ENCODE data around the gene C2orf68.
A peak's percentile ranks its signal among the peaks of the same experiment; 100 is the strongest.
"Not testable (repeated sequence)": the region's sequence is repeated elsewhere in the genome, so short reads cannot be mapped to it uniquely, and the experiment has no call there.

C2orf68 gene

GRCh38 chr2:85599468-85600234, 12.2 kb downstream of the C2orf68 start:
- Mint-ChIP-seq H3K27me3 (no peaks in the 10 kb centered on the region), H3K4me3 (no peak overlapping the region), H3K9me3 (no peaks in the 10 kb centered on the region), H3K36me3 (peaks cover 2% of the 10 kb centered on the region), H3K27ac (no peak overlapping the region), H3K4me1 (peaks cover 24% of the 10 kb centered on the region)
- ATAC-seq (ENCODE audit: low read depth), result no peak
- no peak for DNase-seq (ENCODE audit: low spot score in 2 of 2)

DNA sequence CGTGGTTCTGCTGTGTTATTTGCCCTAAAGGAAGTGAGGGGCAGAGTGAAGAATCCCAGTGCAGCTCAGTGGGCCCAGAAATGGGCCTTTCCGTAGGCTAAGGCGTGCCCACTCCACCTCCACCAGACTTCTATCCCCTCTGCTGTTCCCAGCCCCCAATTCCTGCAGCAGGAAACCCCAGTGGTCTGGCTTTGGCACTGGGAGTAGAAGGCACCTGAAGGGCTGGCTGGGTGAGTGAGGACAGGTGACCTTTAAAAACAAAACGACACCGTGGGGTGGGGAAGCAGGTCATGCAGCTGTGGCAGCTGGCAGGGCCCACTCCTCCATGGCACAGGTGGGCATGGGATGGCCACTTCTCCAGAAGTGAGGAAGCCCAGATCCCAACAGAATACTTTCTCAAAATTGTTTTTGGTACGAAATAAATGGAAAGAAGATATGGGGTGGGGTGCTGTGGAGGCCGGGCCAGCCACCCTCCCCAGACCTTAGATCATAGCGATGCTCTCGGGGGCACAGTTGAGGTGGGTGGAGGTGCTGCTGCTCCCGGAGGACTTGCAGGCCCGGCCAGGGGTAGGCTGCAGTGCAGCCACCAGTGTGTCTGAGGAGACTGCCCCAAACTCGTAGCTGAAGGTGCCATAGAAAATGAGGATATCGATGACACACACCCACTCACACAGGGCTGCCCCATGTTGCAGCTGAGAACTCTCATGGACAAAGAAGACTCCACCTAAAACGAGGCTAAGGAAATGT, 13.1 kb downstream of the C2orf68 start:
- no peak for DNase-seq (ENCODE audit: low spot score in 2 of 2)
- Mint-ChIP-seq H3K27ac (peak overlapping the region; percentile 41), H3K4me3 (no peak overlapping the region), H3K36me3 (peaks cover 2% of the 10 kb centered on the region), H3K4me1 (peaks cover 29% of the 10 kb centered on the region), H3K27me3 (no peaks in the 10 kb centered on the region), H3K9me3 (no peaks in the 10 kb centered on the region)
- no peak for ATAC-seq (ENCODE audit: low read depth)

DNA sequence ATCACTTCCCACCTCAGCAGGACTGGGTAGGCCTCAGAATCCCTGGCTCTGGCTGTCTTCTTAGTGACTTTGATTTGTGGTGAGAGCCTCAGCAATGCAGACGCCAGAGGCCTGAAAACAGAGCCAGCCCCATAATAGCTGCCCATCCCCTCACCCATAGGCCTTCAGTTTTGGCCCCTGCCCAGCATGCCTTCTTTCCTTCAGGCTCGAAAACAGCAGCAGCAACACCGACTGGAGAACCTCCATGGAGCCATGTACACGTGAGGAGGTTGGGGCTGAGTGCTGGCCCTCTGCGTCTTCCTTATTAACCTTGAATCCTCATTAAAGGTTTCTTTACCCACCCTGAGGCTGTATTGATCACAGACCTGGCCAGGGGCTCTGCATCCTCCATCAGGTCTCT, 14.6 kb downstream of the C2orf68 start:
- Mint-ChIP-seq H3K27me3 (no peaks in the 10 kb centered on the region), H3K9me3 (no peaks in the 10 kb centered on the region), H3K4me1 (peaks cover 25% of the 10 kb centered on the region), H3K36me3 (peaks cover 2% of the 10 kb centered on the region), H3K4me3 (peak overlapping the region; percentile 100), H3K27ac (peak overlapping the region; percentile 28)
- no peak for ATAC-seq (ENCODE audit: low read depth)
- DNase-seq (ENCODE audit: low spot score in 2 of 2), result no peak

DNA sequence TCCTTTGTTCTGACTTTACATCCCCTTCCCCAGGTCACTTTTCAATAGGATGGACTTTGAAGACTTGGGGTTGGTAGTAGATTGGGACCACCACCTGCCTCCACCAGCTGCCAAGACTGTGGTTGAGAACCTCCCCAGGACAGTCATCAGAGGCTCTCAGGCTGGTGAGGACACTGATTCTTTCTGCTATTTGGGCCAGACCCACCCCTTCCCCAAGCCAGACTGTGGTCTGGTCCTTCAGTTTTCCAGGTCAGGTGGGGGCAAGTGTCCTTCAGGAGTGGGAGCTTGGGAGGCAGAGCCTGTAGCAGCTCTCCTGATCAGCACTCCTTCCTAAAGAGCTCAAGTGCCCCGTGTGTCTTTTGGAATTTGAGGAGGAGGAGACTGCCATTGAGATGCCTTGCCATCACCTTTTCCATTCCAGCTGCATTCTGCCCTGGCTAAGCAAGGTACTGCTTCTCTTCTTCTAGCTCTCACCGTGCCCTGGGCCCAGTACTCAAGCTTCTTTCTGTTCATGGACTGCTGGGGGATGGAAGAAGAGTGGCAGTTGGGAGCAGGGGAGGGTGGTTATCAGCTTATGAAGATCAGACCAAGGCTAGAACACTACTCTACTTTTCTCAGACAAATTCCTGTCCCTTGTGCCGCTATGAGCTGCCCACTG, 15.3 kb downstream of the C2orf68 start:
- no peak for ATAC-seq (ENCODE audit: low read depth)
- Mint-ChIP-seq H3K27ac (peak overlapping the region; percentile 100), H3K9me3 (no peaks in the 10 kb centered on the region), H3K27me3 (no peaks in the 10 kb centered on the region), H3K4me3 (peak overlapping the region; percentile 100), H3K4me1 (peaks cover 20% of the 10 kb centered on the region), H3K36me3 (peaks cover 2% of the 10 kb centered on the region)
- DNase-seq (ENCODE audit: low spot score in 2 of 2), result no peak

GRCh38 chr2:85596026-85596333, 15.9 kb downstream of the C2orf68 start:
- peaks cover 19% of the 10 kb centered on the region for H3K4me1 Mint-ChIP-seq
- peak overlapping the region; percentile 100 for H3K27ac Mint-ChIP-seq
- peak overlapping the region; percentile 100 for H3K4me3 Mint-ChIP-seq
- DNase-seq (ENCODE audit: low spot score in 2 of 2) (no peak), ATAC-seq (ENCODE audit: low read depth) (no peak)
- H3K27me3 Mint-ChIP-seq, result no peaks in the 10 kb centered on the region
- peaks cover 2% of the 10 kb centered on the region for H3K36me3 Mint-ChIP-seq
- no peaks in the 10 kb centered on the region for H3K9me3 Mint-ChIP-seq

DNA sequence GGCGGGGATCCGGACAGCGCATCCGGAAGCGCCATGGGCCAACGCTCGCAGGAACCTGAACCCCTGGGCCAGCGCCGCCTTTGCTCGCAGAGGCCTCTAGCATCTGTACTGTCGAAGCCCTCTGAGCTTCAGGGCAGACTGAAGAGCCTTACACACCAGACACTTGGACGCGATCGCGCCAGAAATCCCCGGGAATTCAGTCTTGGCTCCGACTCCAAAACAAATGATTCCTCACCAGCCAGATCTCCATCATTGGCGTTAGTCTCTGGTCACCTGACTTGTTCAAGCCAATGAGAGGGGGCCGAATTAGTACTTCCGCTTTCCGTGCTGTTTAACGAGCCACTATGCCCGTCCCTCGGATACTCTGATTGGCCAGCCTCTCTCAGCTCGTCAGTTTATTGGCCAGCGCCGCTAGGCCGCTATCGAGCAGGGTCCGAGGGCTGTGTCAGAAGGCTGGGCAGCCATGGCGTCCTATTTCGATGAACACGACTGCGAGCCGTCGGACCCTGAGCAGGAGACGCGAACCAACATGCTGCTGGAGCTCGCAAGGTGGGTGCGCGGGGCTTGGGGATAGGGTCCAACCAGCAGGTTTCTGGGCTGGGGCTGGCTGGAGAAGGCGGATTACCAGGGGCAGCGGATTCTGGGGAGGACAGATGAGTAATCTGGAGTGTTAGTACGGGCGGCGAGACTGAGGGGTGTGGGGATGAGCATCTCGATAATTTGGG, 16.4 kb downstream of the C2orf68 start, which contains the start of gene RNF181:
RNF181 (plus strand) TSS at position 445 of the 725 bp plus-strand sequence; CDS start at position 464, 19 bp downstream.
- peaks cover 2% of the 10 kb centered on the region for H3K36me3 Mint-ChIP-seq
- peak; percentile 72 to 86 for DNase-seq (ENCODE audit: low spot score in 2 of 2)
- H3K4me3 Mint-ChIP-seq, result peak within 1 kb of the TSS; percentile 100
- H3K9me3 Mint-ChIP-seq, result no peaks in the 10 kb centered on the region
- H3K27ac Mint-ChIP-seq, result peak within 1 kb of the TSS; percentile 100
- H3K4me1 Mint-ChIP-seq, result peaks cover 19% of the 10 kb centered on the region
- ATAC-seq (ENCODE audit: low read depth), result peak; percentile 99
- H3K27me3 Mint-ChIP-seq, result no peaks in the 10 kb centered on the region

DNA sequence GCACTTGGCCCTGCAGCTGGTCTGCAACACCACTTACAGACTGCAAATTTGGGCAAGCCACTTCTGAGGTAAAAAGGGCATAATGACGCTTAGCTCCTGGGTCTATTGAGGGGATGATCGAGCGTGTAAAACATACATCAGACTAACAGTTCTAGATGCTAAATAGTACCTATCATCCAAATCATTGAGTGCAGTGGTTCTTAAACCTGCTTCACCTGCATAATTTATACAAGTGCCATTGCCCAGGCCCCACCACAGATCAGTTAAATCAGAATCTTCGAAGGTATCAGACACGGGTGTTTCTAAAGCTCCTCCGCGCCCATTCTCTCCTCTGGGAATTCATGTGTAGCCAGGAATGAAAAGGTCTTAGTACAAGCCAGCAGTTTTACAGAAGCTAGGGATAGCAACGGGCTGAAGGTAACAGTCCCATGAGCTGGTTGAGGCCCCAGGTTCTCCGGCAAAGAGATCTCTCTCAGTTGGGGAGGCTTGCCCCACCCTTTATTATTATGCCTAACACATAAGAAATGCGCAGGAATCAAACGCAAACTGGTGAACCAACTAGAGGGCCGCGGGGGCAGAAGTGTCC, 17.1 kb downstream of the C2orf68 start:
- Mint-ChIP-seq H3K4me1 (peaks cover 19% of the 10 kb centered on the region), H3K9me3 (no peaks in the 10 kb centered on the region), H3K36me3 (peaks cover 2% of the 10 kb centered on the region), H3K4me3 (peak overlapping the region; percentile 100), H3K27ac (peak overlapping the region; percentile 100), H3K27me3 (no peaks in the 10 kb centered on the region)
- ATAC-seq (ENCODE audit: low read depth) (no peak), DNase-seq (ENCODE audit: low spot score in 2 of 2) (no peak)

- Mint-ChIP-seq H3K27me3 (no peaks in the 10 kb centered on the region), H3K4me3 (no peak overlapping the region), H3K9me3 (no peaks in the 10 kb centered on the region), H3K36me3 (peaks cover 2% of the 10 kb centered on the region), H3K27ac (no peak overlapping the region), H3K4me1 (peaks cover 24% of the 10 kb centered on the region)
- DNase-seq (ENCODE audit: low spot score in 2 of 2) (no peak), ATAC-seq (ENCODE audit: low read depth) (no peak)
These were observed 18.8 kb downstream of the C2orf68 start for GRCh38 chr2:85593023-85593422.

- not testable (repeated sequence) for H3K27me3 Mint-ChIP-seq; DNase-seq (ENCODE audit: low spot score in 2 of 2); ATAC-seq (ENCODE audit: low read depth); H3K36me3 Mint-ChIP-seq; H3K27ac Mint-ChIP-seq; H3K4me3 Mint-ChIP-seq; H3K9me3 Mint-ChIP-seq
- peaks cover 28% of the 10 kb centered on the region for H3K4me1 Mint-ChIP-seq
These were observed 19.6 kb downstream of the C2orf68 start for GRCh38 chr2:85592299-85592698.

- Mint-ChIP-seq H3K27ac (no peak overlapping the region), H3K9me3 (no peaks in the 10 kb centered on the region), H3K36me3 (peaks cover 2% of the 10 kb centered on the region), H3K27me3 (no peaks in the 10 kb centered on the region), H3K4me1 (peaks cover 24% of the 10 kb centered on the region), H3K4me3 (no peak overlapping the region)
- DNase-seq (ENCODE audit: low spot score in 2 of 2) (no peak), ATAC-seq (ENCODE audit: low read depth) (no peak)
These were observed 20.3 kb downstream of the C2orf68 start for GRCh38 chr2:85591563-85591962.

DNA sequence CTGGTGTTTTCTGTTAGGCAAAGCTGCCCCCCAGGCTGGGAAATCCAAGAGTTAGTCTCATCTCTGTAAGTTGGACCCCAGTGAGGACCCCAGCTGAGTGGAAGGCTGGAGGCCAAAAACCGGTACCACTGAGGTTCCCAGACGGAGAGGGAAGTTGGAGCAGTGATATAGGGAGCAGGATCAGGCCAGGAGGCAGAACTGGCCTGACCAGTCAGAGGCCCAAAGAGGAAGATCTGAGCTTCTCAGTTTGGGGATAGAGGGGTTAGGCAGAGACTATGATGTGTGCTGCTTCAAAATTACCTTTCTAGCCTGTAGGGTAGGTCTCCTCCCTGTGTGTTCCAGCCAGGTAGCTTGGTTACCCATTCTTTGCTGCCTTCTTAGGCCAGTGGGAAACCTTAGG, 20.9 kb downstream of the C2orf68 start:
- DNase-seq (ENCODE audit: low spot score in 2 of 2) (no peak), ATAC-seq (ENCODE audit: low read depth) (no peak)
- no peak overlapping the region for H3K27ac Mint-ChIP-seq
- H3K4me1 Mint-ChIP-seq, result peaks cover 23% of the 10 kb centered on the region
- no peaks in the 10 kb centered on the region for H3K27me3 Mint-ChIP-seq
- H3K36me3 Mint-ChIP-seq, result peaks cover 2% of the 10 kb centered on the region
- no peak overlapping the region for H3K4me3 Mint-ChIP-seq
- H3K9me3 Mint-ChIP-seq, result no peaks in the 10 kb centered on the region

DNA sequence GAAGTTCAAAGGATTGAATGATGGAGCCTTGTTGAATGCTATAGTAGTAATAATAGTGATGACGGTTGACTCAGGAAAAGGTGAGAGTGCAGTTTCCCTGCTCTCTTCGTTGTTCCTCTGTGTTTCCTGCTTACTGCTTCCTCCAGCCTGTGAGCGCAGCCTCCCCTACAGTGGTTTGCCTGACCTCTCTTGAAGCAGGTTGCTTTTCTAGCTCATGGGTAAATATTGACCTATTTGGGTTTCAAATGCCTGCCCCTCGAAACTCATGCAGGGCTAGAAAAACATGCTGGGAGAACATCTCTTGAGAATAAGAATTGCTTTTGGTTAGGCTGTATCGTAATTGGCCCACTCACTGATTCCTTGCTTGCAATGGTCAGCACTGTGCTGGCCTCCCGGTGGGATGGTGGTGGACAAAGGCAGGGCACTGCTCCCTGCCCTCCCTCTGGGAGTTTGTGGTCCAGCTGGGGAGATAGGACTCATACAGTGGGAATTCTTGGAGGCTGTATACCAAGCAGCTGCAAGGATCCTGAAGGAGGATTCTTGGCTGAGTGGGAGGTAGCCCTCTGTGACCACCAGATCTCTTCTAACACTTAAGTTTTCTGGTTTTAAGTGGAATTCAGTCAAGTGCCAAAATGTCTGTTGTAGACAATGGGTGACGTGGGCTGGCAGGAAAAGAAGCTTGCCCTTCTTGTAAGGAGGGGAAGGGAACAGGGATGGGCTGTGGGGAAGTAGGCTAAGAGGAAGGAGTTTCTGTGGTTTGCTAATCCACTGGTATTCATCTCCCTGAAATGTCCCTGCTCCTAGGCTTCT, 21.7 kb downstream of the C2orf68 start:
- no peaks in the 10 kb centered on the region for H3K9me3 Mint-ChIP-seq
- H3K27ac Mint-ChIP-seq, result no peak overlapping the region
- H3K4me1 Mint-ChIP-seq, result peaks cover 23% of the 10 kb centered on the region
- no peaks in the 10 kb centered on the region for H3K27me3 Mint-ChIP-seq
- H3K4me3 Mint-ChIP-seq, result no peak overlapping the region
- H3K36me3 Mint-ChIP-seq, result no peaks in the 10 kb centered on the region
- ATAC-seq (ENCODE audit: low read depth) (no peak), DNase-seq (ENCODE audit: low spot score in 2 of 2) (no peak)

GRCh38 chr2:85589181-85589580, 22.7 kb downstream of the C2orf68 start:
- no peak for DNase-seq (ENCODE audit: low spot score in 2 of 2)
- ATAC-seq (ENCODE audit: low read depth), result no peak
- Mint-ChIP-seq H3K4me1 (peaks cover 22% of the 10 kb centered on the region), H3K9me3 (no peaks in the 10 kb centered on the region), H3K27me3 (no peaks in the 10 kb centered on the region), H3K36me3 (no peaks in the 10 kb centered on the region), H3K4me3 (no peak overlapping the region), H3K27ac (no peak overlapping the region)

Data from memory B cell (primary cell).